Stomach (tissue), 4 donors: ENCODE data around the gene NRSN2.

Experiments
- POLR2A ChIP-seq, 4 donors: fragments of 450-650 bp; IDR thresholded peaks; one replicate each; pipeline ENCODE4 v1.6.1; 2016; ENCODE audit warnings: antibody characterized with exemption in 4 of 4, control low read depth in 2 of 4, mild to moderate bottlenecking in 1 of 4, moderate library complexity in 1 of 4
- POLR2AphosphoS5 ChIP-seq, 3 donors: sonication (generic); formaldehyde crosslinking; IDR thresholded peaks; one replicate each; pipeline ENCODE4 v1.6.1; 2016; ENCODE audit warnings: antibody characterized with exemption in 3 of 3
- TF ChIP-seq, protein P1 (sequence below), 7 experiments: fragments of 450-650 bp in 4 of 7; fragments of 200-600 bp in 3 of 7; sonication (generic) in 3 of 7; IDR thresholded peaks; one replicate each; pipeline ENCODE4 v1.5.1; 2016 to 2019; ENCODE audit warnings: antibody characterized with exemption in 7 of 7, control low read depth in 2 of 7, mild to moderate bottlenecking in 1 of 7

DNA sequence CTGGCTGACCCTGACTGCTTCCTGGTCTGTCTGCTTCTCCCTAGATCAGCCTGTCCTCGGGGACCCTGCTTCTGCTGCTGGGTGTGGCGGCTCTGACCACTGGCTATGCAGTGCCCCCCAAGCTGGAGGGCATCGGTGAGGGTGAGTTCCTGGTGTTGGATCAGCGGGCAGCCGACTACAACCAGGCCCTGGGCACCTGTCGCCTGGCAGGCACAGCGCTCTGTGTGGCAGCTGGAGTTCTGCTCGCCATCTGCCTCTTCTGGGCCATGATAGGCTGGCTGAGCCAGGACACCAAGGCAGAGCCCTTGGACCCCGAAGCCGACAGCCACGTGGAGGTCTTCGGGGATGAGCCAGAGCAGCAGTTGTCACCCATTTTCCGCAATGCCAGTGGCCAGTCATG is 6.3 kb downstream of the NRSN2 start:
- TF ChIP-seq POLR2A (IDR thresholded peaks at IDR 0.05) (no peak), POLR2AphosphoS5 (IDR thresholded peaks at IDR 0.05) (no peak)
- TF ChIP-seq, protein P1, sequence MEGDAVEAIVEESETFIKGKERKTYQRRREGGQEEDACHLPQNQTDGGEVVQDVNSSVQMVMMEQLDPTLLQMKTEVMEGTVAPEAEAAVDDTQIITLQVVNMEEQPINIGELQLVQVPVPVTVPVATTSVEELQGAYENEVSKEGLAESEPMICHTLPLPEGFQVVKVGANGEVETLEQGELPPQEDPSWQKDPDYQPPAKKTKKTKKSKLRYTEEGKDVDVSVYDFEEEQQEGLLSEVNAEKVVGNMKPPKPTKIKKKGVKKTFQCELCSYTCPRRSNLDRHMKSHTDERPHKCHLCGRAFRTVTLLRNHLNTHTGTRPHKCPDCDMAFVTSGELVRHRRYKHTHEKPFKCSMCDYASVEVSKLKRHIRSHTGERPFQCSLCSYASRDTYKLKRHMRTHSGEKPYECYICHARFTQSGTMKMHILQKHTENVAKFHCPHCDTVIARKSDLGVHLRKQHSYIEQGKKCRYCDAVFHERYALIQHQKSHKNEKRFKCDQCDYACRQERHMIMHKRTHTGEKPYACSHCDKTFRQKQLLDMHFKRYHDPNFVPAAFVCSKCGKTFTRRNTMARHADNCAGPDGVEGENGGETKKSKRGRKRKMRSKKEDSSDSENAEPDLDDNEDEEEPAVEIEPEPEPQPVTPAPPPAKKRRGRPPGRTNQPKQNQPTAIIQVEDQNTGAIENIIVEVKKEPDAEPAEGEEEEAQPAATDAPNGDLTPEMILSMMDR (IDR thresholded peaks at IDR 0.05) = no peak
